Measurements from ENCODE around the gene S100A12. TPM values are rescaled to one million over a fixed set of nuclear protein-coding genes. Genes with fewer than 3 reads are reported as not detected.

Gene S100A12
- polyA plus RNA-seq, 3 donors, result 1,275 to 2,834 (median 2,543) TPM

DNA sequence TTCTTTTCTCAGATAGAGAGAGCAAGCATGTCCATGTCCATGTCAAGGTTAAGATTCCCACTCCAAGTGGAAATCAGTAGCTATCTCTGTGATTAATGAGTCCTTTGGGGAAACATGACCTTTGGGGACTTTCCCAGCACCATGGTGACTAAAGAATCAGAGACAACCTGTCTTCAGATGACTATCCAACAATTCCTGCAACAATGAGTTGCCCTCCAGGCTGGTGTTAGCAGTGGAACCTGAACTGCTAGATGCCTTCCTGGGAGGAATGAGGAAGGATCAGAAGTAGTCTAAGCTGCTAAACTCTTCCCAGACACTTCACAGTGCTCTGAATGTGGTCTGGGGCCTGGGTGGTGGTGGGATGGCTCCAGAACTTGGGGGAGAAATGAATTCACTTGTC is 11.3 kb downstream of the S100A12 start:
- H3K4me1 Mint-ChIP-seq, result peaks cover 95% of the 10 kb centered on the region
- peaks cover 56% of the 10 kb centered on the region for H3K79me2 ChIP-seq (ENCODE audit: insufficient read depth, low read length)
- peaks cover 0 to 2% (median 0%) of the 10 kb centered on the region in 7 donors for H3K9me3 Mint-ChIP-seq
- H3K27me3 ChIP-seq (ENCODE audit: control insufficient read depth in 2 of 2, insufficient read depth in 2 of 2, low read length in 2 of 2), result no peaks in the 10 kb centered on the region
- H4K20me1 ChIP-seq (ENCODE audit: insufficient read depth, low read length), result peaks cover 25% of the 10 kb centered on the region
- DNase-seq, result peak in 2 of 3 donors; percentile 60 to 79
- H3K36me3 ChIP-seq (replicated peaks in 1 of 2; ENCODE audit: control insufficient read depth in 1 of 2, insufficient read depth in 2 of 2, low read length in 2 of 2), result peaks cover 16 to 21% of the 10 kb centered on the region in 2 donors
- H3K27ac Mint-ChIP-seq, result peak overlapping the region; percentile 37 to 98 (median 94)
- intact Hi-C loops (cut with micrococcal nuclease), result loop anchor here in 1 of 2 donors (10.0 kb wide), 1 partner anchor 211 kb away; no protein-coding TSS in a partner anchor
- no peak overlapping the region for H3K9ac ChIP-seq (ENCODE audit: insufficient read depth, low read length, poor library complexity, severe bottlenecking)
- H3K4me1 ChIP-seq (ENCODE audit: control insufficient read depth in 1 of 2, insufficient read depth in 2 of 2, low read length in 2 of 2), result peaks cover 93 to 100% of the 10 kb centered on the region in 2 donors
- peaks cover 18 to 31% of the 10 kb centered on the region in 2 donors for H3K36me3 Mint-ChIP-seq
- no peak overlapping the region for H2AFZ ChIP-seq (ENCODE audit: insufficient read depth, low read depth, low read length, poor library complexity, severe bottlenecking)
- H3K4me3 Mint-ChIP-seq, result no peak overlapping the region
- H3K4me3 ChIP-seq (replicated peaks in 1 of 3; ENCODE audit: low read depth in 2 of 3, low read length in 3 of 3), result peak overlapping the region in 1 of 3 experiments; percentile 24
- TF ChIP-seq CTCF (IDR thresholded peaks at IDR 0.05), result no peak
- no peak overlapping the region for H3K4me2 ChIP-seq (replicated peaks; ENCODE audit: extremely low read depth, low read length, poor library complexity, severe bottlenecking)
- H3K9me3 ChIP-seq (replicated peaks in 1 of 2; ENCODE audit: control insufficient read depth in 1 of 2, insufficient read depth in 1 of 2, low read length in 2 of 2), result no peaks in the 10 kb centered on the region
- H3K27ac ChIP-seq (ENCODE audit: low read depth in 1 of 2, low read length in 2 of 2), result peak overlapping the region; percentile 78 to 85
- H3K27me3 Mint-ChIP-seq (ENCODE audit: low read depth in 3 of 3), result peaks cover 0 to 1% (median 0%) of the 10 kb centered on the region in 3 donors

GRCh38 chr1:153363641-153364040 is 11.8 kb downstream of the S100A12 start:
- peak overlapping the region in 1 of 2 donors; percentile 85 for H3K27ac ChIP-seq (ENCODE audit: low read depth in 1 of 2, low read length in 2 of 2)
- H3K4me3 ChIP-seq (replicated peaks in 1 of 3; ENCODE audit: low read depth in 2 of 3, low read length in 3 of 3), result peak overlapping the region in 1 of 3 experiments; percentile 24
- peak overlapping the region; percentile 20 for H3K4me2 ChIP-seq (replicated peaks; ENCODE audit: extremely low read depth, low read length, poor library complexity, severe bottlenecking)
- intact Hi-C loops (cut with micrococcal nuclease), result loop anchor here in 1 of 2 donors (10.0 kb wide), 1 partner anchor 211 kb away; no protein-coding TSS in a partner anchor
- peaks cover 30% of the 10 kb centered on the region for H4K20me1 ChIP-seq (ENCODE audit: insufficient read depth, low read length)
- H3K4me1 ChIP-seq (ENCODE audit: control insufficient read depth in 1 of 2, insufficient read depth in 2 of 2, low read length in 2 of 2), result peaks cover 88 to 100% of the 10 kb centered on the region in 2 donors
- no peaks in the 10 kb centered on the region for H3K9me3 ChIP-seq (replicated peaks in 1 of 2; ENCODE audit: control insufficient read depth in 1 of 2, insufficient read depth in 1 of 2, low read length in 2 of 2)
- H3K4me3 Mint-ChIP-seq, result no peak overlapping the region
- H3K36me3 ChIP-seq (replicated peaks in 1 of 2; ENCODE audit: control insufficient read depth in 1 of 2, insufficient read depth in 2 of 2, low read length in 2 of 2), result peaks cover 21 to 26% of the 10 kb centered on the region in 2 donors
- DNase-seq, result peak in 1 of 3 donors; percentile 11
- no peak overlapping the region for H3K9ac ChIP-seq (ENCODE audit: insufficient read depth, low read length, poor library complexity, severe bottlenecking)
- WGBS (ENCODE audit: insufficient coverage), result 100% methylated on average over 1 of the region's 3 CpGs
- peaks cover 0 to 2% (median 0%) of the 10 kb centered on the region in 7 donors for H3K9me3 Mint-ChIP-seq
- peaks cover 0 to 1% (median 0%) of the 10 kb centered on the region in 3 donors for H3K27me3 Mint-ChIP-seq (ENCODE audit: low read depth in 3 of 3)
- H3K4me1 Mint-ChIP-seq, result peaks cover 93% of the 10 kb centered on the region
- peak overlapping the region; percentile 2 to 96 (median 63) for H3K27ac Mint-ChIP-seq
- H3K36me3 Mint-ChIP-seq, result peaks cover 22 to 37% of the 10 kb centered on the region in 2 donors
- H2AFZ ChIP-seq (ENCODE audit: insufficient read depth, low read depth, low read length, poor library complexity, severe bottlenecking), result no peak overlapping the region
- peaks cover 60% of the 10 kb centered on the region for H3K79me2 ChIP-seq (ENCODE audit: insufficient read depth, low read length)
- H3K27me3 ChIP-seq (ENCODE audit: control insufficient read depth in 2 of 2, insufficient read depth in 2 of 2, low read length in 2 of 2), result no peaks in the 10 kb centered on the region
- no peak for TF ChIP-seq CTCF (IDR thresholded peaks at IDR 0.05)
